Measurements from ENCODE around the gene PIEZO2. TPM values are rescaled to one million over a fixed set of nuclear protein-coding genes. Genes with fewer than 3 reads are reported as not detected.

The PIEZO2 gene
- total and polyA plus RNA-seq, 7 donors: 0.03 to 0.64 (median 0.13) TPM

DNA sequence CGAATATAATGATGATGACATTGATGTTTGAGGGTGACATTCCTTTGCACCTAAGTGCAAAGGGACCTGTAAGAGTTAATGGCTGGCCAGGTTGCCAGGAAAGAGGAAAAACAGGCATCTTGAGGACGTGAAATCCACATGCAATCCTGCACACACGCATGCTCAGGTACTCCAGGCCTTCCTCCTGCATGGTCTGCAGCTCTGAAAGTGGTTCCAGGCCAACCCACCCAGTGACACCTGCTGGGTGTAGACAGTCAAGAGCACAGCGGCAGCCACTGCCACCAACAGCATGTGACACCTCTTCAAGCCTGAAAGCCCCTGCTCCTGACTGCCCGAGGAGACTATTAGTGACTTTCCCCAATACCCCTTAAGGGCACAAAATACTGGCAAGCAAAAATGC is 101.6 kb downstream of the PIEZO2 start:
- ATAC-seq: no peak
- no peak overlapping the region for H3K4me3 ChIP-seq
- WGBS, 3 donors: 80 to 88% (median 87%) methylated on average over 5 of the region's 5 CpGs
- no peak overlapping the region for H3K27ac ChIP-seq
- intact Hi-C loops (cut with DNase I): no loop called here
- H3K4me1 ChIP-seq: no peaks in the 10 kb centered on the region
- TF ChIP-seq, protein P1, sequence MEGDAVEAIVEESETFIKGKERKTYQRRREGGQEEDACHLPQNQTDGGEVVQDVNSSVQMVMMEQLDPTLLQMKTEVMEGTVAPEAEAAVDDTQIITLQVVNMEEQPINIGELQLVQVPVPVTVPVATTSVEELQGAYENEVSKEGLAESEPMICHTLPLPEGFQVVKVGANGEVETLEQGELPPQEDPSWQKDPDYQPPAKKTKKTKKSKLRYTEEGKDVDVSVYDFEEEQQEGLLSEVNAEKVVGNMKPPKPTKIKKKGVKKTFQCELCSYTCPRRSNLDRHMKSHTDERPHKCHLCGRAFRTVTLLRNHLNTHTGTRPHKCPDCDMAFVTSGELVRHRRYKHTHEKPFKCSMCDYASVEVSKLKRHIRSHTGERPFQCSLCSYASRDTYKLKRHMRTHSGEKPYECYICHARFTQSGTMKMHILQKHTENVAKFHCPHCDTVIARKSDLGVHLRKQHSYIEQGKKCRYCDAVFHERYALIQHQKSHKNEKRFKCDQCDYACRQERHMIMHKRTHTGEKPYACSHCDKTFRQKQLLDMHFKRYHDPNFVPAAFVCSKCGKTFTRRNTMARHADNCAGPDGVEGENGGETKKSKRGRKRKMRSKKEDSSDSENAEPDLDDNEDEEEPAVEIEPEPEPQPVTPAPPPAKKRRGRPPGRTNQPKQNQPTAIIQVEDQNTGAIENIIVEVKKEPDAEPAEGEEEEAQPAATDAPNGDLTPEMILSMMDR (IDR thresholded peaks at IDR 0.05): no peak
- DNase-seq: no peak
- H3K27me3 ChIP-seq (ENCODE audit: insufficient read depth in 3 of 3, low read length in 2 of 3): no peaks in the 10 kb centered on the region
- no peaks in the 10 kb centered on the region for H3K36me3 ChIP-seq (ENCODE audit: insufficient read depth in 1 of 2, low read depth in 1 of 2)
- H3K9me3 ChIP-seq: no peaks in the 10 kb centered on the region

DNA sequence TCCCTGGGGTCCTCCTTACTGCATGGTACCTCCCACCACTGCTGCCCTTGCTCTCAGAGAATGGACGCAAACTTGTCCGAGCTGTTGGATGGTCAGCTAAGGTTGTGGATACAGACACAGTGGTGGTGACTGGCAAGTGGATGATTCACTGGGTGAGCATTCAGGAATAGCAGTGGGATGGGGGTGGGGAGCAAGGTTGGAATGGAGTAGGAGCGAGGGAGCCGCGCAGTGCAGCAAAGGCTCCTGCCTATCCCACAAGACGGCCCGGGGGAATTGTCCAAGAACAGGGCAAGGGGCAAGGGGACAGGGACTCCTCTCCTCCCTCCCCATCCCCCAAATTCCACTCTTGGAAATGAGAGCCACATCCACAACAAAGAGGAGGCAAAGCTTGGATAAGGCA is 102.2 kb downstream of the PIEZO2 start:
- H3K4me1 ChIP-seq: no peaks in the 10 kb centered on the region
- WGBS, 3 donors: 90 to 97% (median 91%) methylated on average over 7 of the region's 7 CpGs
- H3K4me3 ChIP-seq: no peak overlapping the region
- H3K27ac ChIP-seq: no peak overlapping the region
- no peaks in the 10 kb centered on the region for H3K36me3 ChIP-seq (ENCODE audit: insufficient read depth in 1 of 2, low read depth in 1 of 2)
- no peaks in the 10 kb centered on the region for H3K9me3 ChIP-seq
- ATAC-seq (no peak), DNase-seq (no peak)
- peaks cover 0 to 1% (median 0%) of the 10 kb centered on the region in 3 donors for H3K27me3 ChIP-seq (ENCODE audit: insufficient read depth in 3 of 3, low read length in 2 of 3)
- TF ChIP-seq, protein P1 (IDR thresholded peaks at IDR 0.05): no peak
- intact Hi-C loops (cut with DNase I): no loop called here

DNA sequence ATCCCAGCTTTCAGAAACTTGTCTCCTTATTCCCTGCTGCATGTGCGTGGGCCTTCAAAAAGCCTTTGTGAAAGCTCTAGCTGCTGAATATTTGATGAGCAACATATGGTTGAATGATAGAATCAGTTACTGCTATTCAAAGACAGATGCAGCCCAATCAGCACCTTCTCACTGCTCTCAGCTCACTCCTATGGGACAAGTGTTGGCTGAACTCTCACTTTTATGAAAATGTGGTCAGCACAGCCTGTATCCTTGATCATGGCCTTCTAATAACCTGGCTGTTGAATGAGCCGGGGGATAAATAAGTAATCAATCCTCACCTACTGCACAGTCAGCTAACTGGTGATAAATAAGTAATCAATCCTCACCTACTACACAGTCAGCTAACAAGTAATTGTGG is 103.2 kb downstream of the PIEZO2 start:
- H3K9me3 ChIP-seq: no peaks in the 10 kb centered on the region
- H3K4me1 ChIP-seq: no peaks in the 10 kb centered on the region
- H3K36me3 ChIP-seq (ENCODE audit: insufficient read depth in 1 of 2, low read depth in 1 of 2): no peaks in the 10 kb centered on the region
- intact Hi-C loops (cut with DNase I): no loop called here
- H3K4me3 ChIP-seq: no peak overlapping the region
- ATAC-seq (no peak), DNase-seq (no peak)
- WGBS, 3 donors: 78 to 88% (median 84%) methylated on average over 2 of the region's 2 CpGs
- no peak overlapping the region for H3K27ac ChIP-seq
- H3K27me3 ChIP-seq (ENCODE audit: insufficient read depth in 3 of 3, low read length in 2 of 3): peaks cover 0 to 2% (median 0%) of the 10 kb centered on the region in 3 donors
- TF ChIP-seq, protein P1 (IDR thresholded peaks at IDR 0.05): no peak

DNA sequence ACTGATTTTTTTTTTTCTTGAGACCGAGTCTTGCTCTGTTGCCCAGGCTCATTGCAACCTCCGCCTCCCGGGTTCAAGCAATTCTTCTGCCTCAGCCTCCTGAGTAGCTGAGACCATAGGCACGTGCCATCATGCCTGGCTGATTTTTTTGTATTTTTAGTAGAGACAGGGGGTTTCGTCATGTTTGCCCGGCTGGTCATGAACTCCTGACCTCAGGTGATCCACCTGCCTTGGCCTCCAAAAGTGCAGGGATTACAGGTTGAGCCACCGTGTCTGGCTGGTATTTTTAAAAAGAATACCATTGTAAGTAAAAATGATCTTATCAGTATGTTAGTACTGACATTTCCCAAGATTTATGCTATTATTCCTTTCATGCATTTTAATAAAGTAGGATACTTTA is 105.7 kb downstream of the PIEZO2 start:
- H3K4me3 ChIP-seq: no peak overlapping the region
- 90 to 95% (median 91%) methylated on average over 7 of the region's 7 CpGs for WGBS, 3 donors
- H3K4me1 ChIP-seq: no peaks in the 10 kb centered on the region
- ATAC-seq: no peak
- TF ChIP-seq, protein P1 (IDR thresholded peaks at IDR 0.05): no peak
- intact Hi-C loops (cut with DNase I): loop anchor here (5.0 kb wide), 2 partner anchors 104 to 191 kb away; partner anchors contain the start of gene PIEZO2 (in 1 of the 2)
- no peaks in the 10 kb centered on the region for H3K9me3 ChIP-seq
- H3K36me3 ChIP-seq (ENCODE audit: insufficient read depth in 1 of 2, low read depth in 1 of 2): no peaks in the 10 kb centered on the region
- H3K27me3 ChIP-seq (ENCODE audit: insufficient read depth in 3 of 3, low read length in 2 of 3): peaks cover 0 to 2% (median 0%) of the 10 kb centered on the region in 3 donors
- H3K27ac ChIP-seq: no peak overlapping the region
- DNase-seq: no peak

DNA sequence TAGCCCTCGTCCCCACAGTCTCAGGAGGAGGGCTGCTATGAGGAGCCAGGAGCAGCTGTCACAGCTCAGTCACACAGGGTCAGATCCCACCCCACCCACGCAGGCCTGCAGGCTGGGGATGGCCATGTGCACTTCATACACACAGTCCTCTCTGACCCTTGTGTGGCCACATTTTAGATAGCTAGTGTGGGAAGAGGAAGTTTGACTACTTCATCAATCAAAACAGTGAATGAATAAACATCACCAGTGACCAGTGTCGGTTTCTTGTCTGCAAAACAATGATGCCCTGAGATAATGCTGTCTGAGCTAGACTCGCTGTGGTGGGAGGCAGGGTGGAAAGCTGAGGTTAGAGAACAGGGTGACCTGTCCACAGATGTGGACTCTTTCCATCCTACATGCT is 107.1 kb downstream of the PIEZO2 start:
- H3K27ac ChIP-seq: no peak overlapping the region
- intact Hi-C loops (cut with DNase I): loop anchor here (5.0 kb wide), 2 partner anchors 105 to 190 kb away; partner anchors contain the start of gene PIEZO2 (in 1 of the 2)
- ATAC-seq (no peak), DNase-seq (no peak)
- no peaks in the 10 kb centered on the region for H3K9me3 ChIP-seq
- H3K27me3 ChIP-seq (ENCODE audit: insufficient read depth in 3 of 3, low read length in 2 of 3): peaks cover 0 to 2% (median 0%) of the 10 kb centered on the region in 3 donors
- no peaks in the 10 kb centered on the region for H3K4me1 ChIP-seq
- H3K36me3 ChIP-seq (ENCODE audit: insufficient read depth in 1 of 2, low read depth in 1 of 2): no peaks in the 10 kb centered on the region
- WGBS, 3 donors: 60 to 63% (median 60%) methylated on average over 4 of the region's 4 CpGs
- TF ChIP-seq, protein P1 (IDR thresholded peaks at IDR 0.05): no peak
- no peak overlapping the region for H3K4me3 ChIP-seq

Measured in psoas muscle (tissue), 8 donors.